ENCODE data around the gene AMN. TPM values are rescaled to one million over a fixed set of nuclear protein-coding genes. Genes with fewer than 3 reads are reported as not detected.

The AMN gene
- total RNA-seq, 4 donors from 2014 or later, result 0.59 TPM; not detected in 3

- 67 to 75% methylated on average over 10 to 19 of the region's 22 CpGs for WGBS, 2 donors (ENCODE audit: low coverage in 1 of 2)
- H3K27me3 ChIP-seq, result no peaks in the 10 kb centered on the region
- TF ChIP-seq EP300 (IDR thresholded peaks at IDR 0.05) (no peak), POLR2AphosphoS5 (IDR thresholded peaks at IDR 0.05) (no peak), CTCF (IDR thresholded peaks at IDR 0.05) (no peak), POLR2A (IDR thresholded peaks at IDR 0.05) (no peak)
- H3K27ac ChIP-seq, result no peak overlapping the region
- no peak for ATAC-seq
- H3K36me3 ChIP-seq, result peaks cover 0 to 100% of the 10 kb centered on the region in 2 donors
- no peaks in the 10 kb centered on the region for H3K4me1 ChIP-seq
- no peak overlapping the region for H3K4me3 ChIP-seq
- H3K9me3 ChIP-seq, result no peaks in the 10 kb centered on the region
Measured at GRCh38 chr14:102973706-102974285, 51.3 kb downstream of the AMN start.

DNA sequence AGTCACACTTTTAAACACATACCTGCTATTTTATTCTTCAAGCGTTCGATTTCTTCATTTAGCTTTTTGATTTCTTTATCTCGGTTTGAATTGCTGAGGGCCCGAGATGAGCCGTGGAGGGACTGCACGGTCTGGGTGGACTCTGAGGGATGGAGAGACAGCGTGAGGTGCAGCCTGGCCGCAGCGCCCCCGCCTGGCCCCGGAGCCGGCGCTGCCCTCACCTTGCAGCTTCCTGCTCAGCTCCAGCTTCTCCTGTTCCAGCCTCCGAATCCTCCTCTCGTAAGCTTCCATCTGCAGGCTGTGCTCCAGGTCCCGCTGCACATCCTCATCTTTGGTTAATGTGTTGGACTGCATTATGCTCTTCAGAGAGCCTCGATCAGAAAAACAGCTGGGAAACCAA, 53.2 kb downstream of the AMN start:
- Histone ChIP-seq H3K27me3 (no peaks in the 10 kb centered on the region), H3K4me1 (no peaks in the 10 kb centered on the region), H3K36me3 (peaks cover 0 to 100% of the 10 kb centered on the region in 2 donors), H3K27ac (no peak overlapping the region), H3K4me3 (no peak overlapping the region), H3K9me3 (no peaks in the 10 kb centered on the region)
- 90 to 93% methylated on average over 3 to 17 of the region's 17 CpGs for WGBS, 2 donors (ENCODE audit: low coverage in 1 of 2)
- TF ChIP-seq CTCF (IDR thresholded peaks at IDR 0.05), result no peak
- ATAC-seq, result no peak

DNA sequence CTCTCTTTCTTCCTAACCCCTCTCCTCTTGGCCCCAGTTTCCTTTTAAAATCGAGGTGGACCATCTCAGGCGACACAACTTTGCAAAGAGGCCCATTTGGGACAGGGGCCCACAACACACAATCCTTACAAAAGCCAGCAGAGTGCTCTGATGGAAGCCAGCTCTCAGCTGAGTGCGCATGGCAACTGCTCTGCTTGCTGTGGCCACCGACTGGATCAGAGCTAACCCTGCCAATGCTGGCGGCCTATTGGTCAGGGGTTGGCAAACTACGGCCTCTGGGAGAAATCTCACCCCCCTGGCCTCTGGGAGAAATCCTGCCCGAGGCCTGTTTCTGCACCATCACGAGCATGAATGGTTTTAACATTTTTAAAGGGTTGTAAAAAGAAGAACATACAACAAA, 55.0 kb downstream of the AMN start:
- peaks cover 0 to 100% of the 10 kb centered on the region in 2 donors for H3K36me3 ChIP-seq
- 89 to 93% methylated on average over 6 to 7 of the region's 8 CpGs for WGBS, 2 donors (ENCODE audit: low coverage in 1 of 2)
- no peaks in the 10 kb centered on the region for H3K27me3 ChIP-seq

GRCh38 chr14:102979406-102979805, 56.9 kb downstream of the AMN start:
- H3K27me3 ChIP-seq, result no peaks in the 10 kb centered on the region
- no peak overlapping the region for H3K4me3 ChIP-seq
- no peak overlapping the region for H3K27ac ChIP-seq
- no peak for ATAC-seq
- peaks cover 0 to 100% of the 10 kb centered on the region in 2 donors for H3K36me3 ChIP-seq
- TF ChIP-seq POLR2A (IDR thresholded peaks at IDR 0.05) (no peak), CTCF (IDR thresholded peaks at IDR 0.05) (no peak), EP300 (IDR thresholded peaks at IDR 0.05) (no peak), POLR2AphosphoS5 (IDR thresholded peaks at IDR 0.05) (no peak)
- no peaks in the 10 kb centered on the region for H3K4me1 ChIP-seq
- H3K9me3 ChIP-seq, result no peaks in the 10 kb centered on the region
- WGBS, 2 donors (ENCODE audit: low coverage in 1 of 2), result 94 to 100% methylated on average over 4 to 8 of the region's 9 CpGs

More for the DNA sequence above, 55.0 kb downstream of the AMN start:
- no peak overlapping the region for H3K4me3 ChIP-seq
- H3K4me1 ChIP-seq, result no peaks in the 10 kb centered on the region
- H3K27ac ChIP-seq, result no peak overlapping the region
- no peaks in the 10 kb centered on the region for H3K9me3 ChIP-seq
- TF ChIP-seq CTCF (IDR thresholded peaks at IDR 0.05) (no peak), EP300 (IDR thresholded peaks at IDR 0.05) (no peak), POLR2A (IDR thresholded peaks at IDR 0.05) (no peak), POLR2AphosphoS5 (IDR thresholded peaks at IDR 0.05) (no peak)
- no peak for ATAC-seq

DNA sequence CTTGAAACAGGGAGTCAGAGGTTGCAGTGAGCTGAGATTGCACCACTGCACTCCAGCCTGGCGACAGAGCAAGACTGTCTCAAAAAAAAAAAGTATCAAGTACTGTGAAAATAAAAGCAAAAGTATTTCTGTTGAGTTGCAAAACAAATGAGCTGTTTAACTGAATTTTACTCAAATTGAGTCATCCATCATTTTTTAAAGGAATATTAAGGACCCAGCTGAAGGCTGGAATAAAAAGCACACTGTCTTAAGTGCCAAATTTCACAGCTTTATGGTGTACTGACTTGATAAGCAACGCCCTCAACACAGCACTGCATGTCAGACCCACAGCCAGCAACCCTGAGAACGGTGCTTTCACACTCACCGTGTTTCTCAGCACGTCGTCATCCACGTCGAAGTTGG, 57.9 kb downstream of the AMN start:
- peak; percentile 63 for ATAC-seq

More for the DNA sequence above, 57.9 kb downstream of the AMN start:
- no peak overlapping the region for H3K4me3 ChIP-seq
- no peaks in the 10 kb centered on the region for H3K4me1 ChIP-seq
- no peaks in the 10 kb centered on the region for H3K27me3 ChIP-seq
- no peak for TF ChIP-seq POLR2A (IDR thresholded peaks at IDR 0.05)
- no peak for TF ChIP-seq EP300 (IDR thresholded peaks at IDR 0.05)
- no peak for TF ChIP-seq POLR2AphosphoS5 (IDR thresholded peaks at IDR 0.05)
- TF ChIP-seq CTCF (IDR thresholded peaks at IDR 0.05), result no peak
- no peaks in the 10 kb centered on the region for H3K9me3 ChIP-seq
- no peak overlapping the region for H3K27ac ChIP-seq
- WGBS, 2 donors (ENCODE audit: low coverage in 1 of 2), result 69 to 75% methylated on average over 8 of the region's 8 CpGs
- peaks cover 0 to 100% of the 10 kb centered on the region in 2 donors for H3K36me3 ChIP-seq

Measured in gastroesophageal sphincter (tissue), 4 donors.